Loucy (cell line): ENCODE results near the gene RPGRIP1L.

Source experiments
- H2AFZ ChIP-seq: fragments of 200-600 bp; sonication (generic); 2 replicates; pipeline ENCODE4 v1.6.0; 2016; ENCODE audit warnings: antibody characterized with exemption, mild to moderate bottlenecking, low read length, moderate library complexity
- H3F3A ChIP-seq: fragments of 200-600 bp; 2 replicates; pipeline ENCODE4 v1.6.0; 2016; ENCODE audit warnings: antibody characterized with exemption, low read depth, mild to moderate bottlenecking
- H3K27me3 ChIP-seq: fragments of 200-600 bp; sonication (generic); 2 replicates; pipeline ENCODE4 v1.6.1; 2014; ENCODE audit warnings: low read length, mild to moderate bottlenecking; ENCODE audit not compliant: insufficient read depth, poor library complexity, severe bottlenecking
- H3K36me3 ChIP-seq: fragments of 200-600 bp; sonication (generic); 2 replicates; pipeline ENCODE4 v1.6.1; 2016; ENCODE audit warnings: low read length; ENCODE audit not compliant: insufficient read depth
- H3K4me1 ChIP-seq: fragments of 200-600 bp; sonication (generic); 2 replicates; pipeline ENCODE4 v1.5.1; 2014; ENCODE audit warnings: low read length, mild to moderate bottlenecking; ENCODE audit not compliant: insufficient read depth, poor library complexity, severe bottlenecking
- H3K4me2 ChIP-seq: fragments of 200-600 bp; sonication (generic); 2 replicates; pipeline ENCODE4 v1.6.0; 2014; ENCODE audit warnings: antibody characterized with exemption, low read length, low read depth, mild to moderate bottlenecking; ENCODE audit not compliant: poor library complexity, severe bottlenecking
- H3K4me3 ChIP-seq: fragments of 200-600 bp; sonication (generic); 2 replicates; pipeline ENCODE4 v1.5.1; 2014; ENCODE audit warnings: low read length, mild to moderate bottlenecking, mixed read lengths; ENCODE audit not compliant: poor library complexity, severe bottlenecking
- H3K79me2 ChIP-seq: fragments of 200-600 bp; sonication (generic); 2 replicates; pipeline ENCODE4 v1.6.1; 2014; ENCODE audit warnings: low read length; ENCODE audit not compliant: insufficient read depth
- H3K9ac ChIP-seq: fragments of 200-600 bp; sonication (generic); 2 replicates; pipeline ENCODE4 v1.6.0; 2014; ENCODE audit warnings: mild to moderate bottlenecking, low read depth, low read length, moderate library complexity; ENCODE audit not compliant: poor library complexity, severe bottlenecking
- H3K9me2 ChIP-seq: fragments of 200-600 bp; sonication (generic); replicated peaks from 2 replicates; pipeline ENCODE4 v1.6.1; 2016; ENCODE audit warnings: low read depth, low read length, mixed read lengths
- H3K9me3 ChIP-seq: fragments of 200-600 bp; sonication (generic); 2 replicates; pipeline ENCODE4 v1.6.1; 2014; ENCODE audit warnings: mild to moderate bottlenecking, antibody characterized with exemption, low read length, low read depth; ENCODE audit not compliant: insufficient read depth
- H4K20me1 ChIP-seq: fragments of 200-600 bp; sonication (generic); 2 replicates; pipeline ENCODE4 v1.6.0; 2014; ENCODE audit warnings: antibody characterized with exemption, low read length, mild to moderate bottlenecking; ENCODE audit not compliant: insufficient read depth, poor library complexity, severe bottlenecking
- CTCF ChIP-seq: fragments of 200-600 bp; sonication (generic); conservative IDR thresholded peaks from 2 replicates; pipeline ENCODE4 v1.5.1; 2014; ENCODE audit warnings: mild to moderate bottlenecking, antibody characterized with exemption, low read length
- EZH2phosphoT487 ChIP-seq: fragments of 200-600 bp; IDR thresholded peaks from 2 replicates; pipeline ENCODE4 v1.6.1; 2018; ENCODE audit warnings: antibody characterized with exemption, mild to moderate bottlenecking, moderate library complexity, borderline replicate concordance

The RPGRIP1L gene

DNA sequence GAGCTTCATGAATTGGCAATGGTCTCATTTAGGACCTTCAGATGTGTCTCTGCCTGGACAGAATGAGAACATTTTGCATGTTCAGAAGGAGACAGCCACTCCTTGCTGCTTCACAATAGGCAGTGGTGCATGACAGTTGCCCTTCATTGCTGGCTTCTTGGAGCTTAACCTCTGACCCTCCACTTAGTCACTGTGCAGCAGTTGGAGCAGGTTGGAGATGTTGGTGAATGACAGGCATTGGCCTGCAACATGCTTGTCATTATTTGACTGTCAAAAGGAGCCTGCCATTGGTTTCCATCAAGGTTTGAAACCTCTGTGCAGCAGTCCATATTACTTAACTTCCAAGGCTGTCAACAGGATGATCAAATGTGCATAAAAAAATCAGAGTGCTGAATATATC is 23.0 kb upstream of the RPGRIP1L start:
- Histone ChIP-seq H3F3A (no peaks in the 10 kb centered on the region), H3K9me2 (no peaks in the 10 kb centered on the region), H3K27me3 (no peaks in the 10 kb centered on the region), H3K9me3 (no peaks in the 10 kb centered on the region), H4K20me1 (no peaks in the 10 kb centered on the region), H3K4me3 (no peak overlapping the region), H3K79me2 (peaks cover 51% of the 10 kb centered on the region; the same call in 1 of the 2 replicates), H2AFZ (no peak overlapping the region), H3K9ac (no peak overlapping the region), H3K36me3 (no peaks in the 10 kb centered on the region), H3K4me2 (no peak overlapping the region), H3K4me1 (no peaks in the 10 kb centered on the region)
- no peak for TF ChIP-seq EZH2phosphoT487
- TF ChIP-seq CTCF, result no peak

DNA sequence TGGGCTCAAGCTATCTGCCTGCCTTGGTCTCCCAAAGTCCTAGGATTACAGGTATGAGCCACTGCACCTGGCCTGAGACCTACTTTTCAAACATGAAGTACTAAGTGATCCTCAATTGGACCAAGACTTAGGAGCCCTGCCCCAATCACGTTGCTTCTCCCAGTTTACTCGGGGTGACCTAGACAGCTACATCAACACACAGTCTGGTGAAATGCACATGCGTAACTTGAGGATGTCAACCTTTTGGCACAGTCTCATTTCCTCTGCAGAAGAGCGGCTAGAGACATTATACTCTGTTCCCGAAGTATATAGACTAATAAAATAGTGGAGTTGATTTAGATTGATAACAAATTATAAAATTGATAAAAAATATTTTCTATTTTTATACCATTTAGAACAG is 17.4 kb upstream of the RPGRIP1L start:
- no peaks in the 10 kb centered on the region for H3F3A ChIP-seq
- no peak overlapping the region for H3K4me2 ChIP-seq
- H3K36me3 ChIP-seq, result no peaks in the 10 kb centered on the region
- TF ChIP-seq EZH2phosphoT487 (no peak), CTCF (no peak)
- H3K4me1 ChIP-seq, result no peaks in the 10 kb centered on the region
- no peak overlapping the region for H2AFZ ChIP-seq
- no peaks in the 10 kb centered on the region for H4K20me1 ChIP-seq
- H3K79me2 ChIP-seq, result peaks cover 55% of the 10 kb centered on the region
- no peaks in the 10 kb centered on the region for H3K9me2 ChIP-seq
- H3K4me3 ChIP-seq, result no peak overlapping the region
- no peaks in the 10 kb centered on the region for H3K27me3 ChIP-seq
- no peak overlapping the region for H3K9ac ChIP-seq
- H3K9me3 ChIP-seq, result no peaks in the 10 kb centered on the region

GRCh38 chr16:53717577-53717976 is 13.9 kb upstream of the RPGRIP1L start:
- Histone ChIP-seq H3K4me1 (peaks cover 13% of the 10 kb centered on the region), H3K9me2 (no peaks in the 10 kb centered on the region), H3K9me3 (no peaks in the 10 kb centered on the region), H4K20me1 (no peaks in the 10 kb centered on the region), H3K9ac (no peak overlapping the region), H2AFZ (no peak overlapping the region), H3K27me3 (no peaks in the 10 kb centered on the region), H3K4me2 (no peak overlapping the region), H3K4me3 (no peak overlapping the region), H3K36me3 (no peaks in the 10 kb centered on the region), H3K79me2 (peaks cover 56% of the 10 kb centered on the region), H3F3A (no peaks in the 10 kb centered on the region)
- TF ChIP-seq CTCF, result no peak
- TF ChIP-seq EZH2phosphoT487, result no peak
